Nephron (organoid): ENCODE results near the gene PTPRN2.

Source experiments
- H3K27ac Mint-ChIP-seq, 3 experiments: 2 replicates each; pipeline ENCODE4 v1.8.0; 2020; ENCODE audit warnings: mixed read lengths in 3 of 3, mild to moderate bottlenecking in 2 of 3, moderate library complexity in 1 of 3
- H3K27me3 Mint-ChIP-seq: 2 replicates; pipeline ENCODE4 v1.8.0; 2021; ENCODE audit warnings: low read depth, mild to moderate bottlenecking, moderate library complexity, mixed read lengths
- H3K36me3 Mint-ChIP-seq: 2 replicates; pipeline ENCODE4 v1.8.0; 2020; ENCODE audit warnings: low read depth, mixed read lengths
- H3K4me1 Mint-ChIP-seq: 2 replicates; pipeline ENCODE4 v1.8.0; 2020; ENCODE audit warnings: mixed read lengths
- H3K4me3 Mint-ChIP-seq, 3 experiments: 2 replicates each; pipeline ENCODE4 v1.8.0; 2020; ENCODE audit warnings: mild to moderate bottlenecking in 3 of 3, mixed read lengths in 3 of 3, moderate library complexity in 2 of 3
- H3K9me3 Mint-ChIP-seq: 2 replicates; pipeline ENCODE4 v1.8.0; 2020; ENCODE audit warnings: mixed read lengths
- TF ChIP-seq, protein P1 (sequence below), 3 experiments: fragments of 200-600 bp; sonication (generic); IDR thresholded peaks; one replicate each; pipeline ENCODE4 v1.5.0; 2021; ENCODE audit warnings: antibody characterized with exemption in 3 of 3; ENCODE audit not compliant: unreplicated experiment in 3 of 3

The PTPRN2 gene

DNA sequence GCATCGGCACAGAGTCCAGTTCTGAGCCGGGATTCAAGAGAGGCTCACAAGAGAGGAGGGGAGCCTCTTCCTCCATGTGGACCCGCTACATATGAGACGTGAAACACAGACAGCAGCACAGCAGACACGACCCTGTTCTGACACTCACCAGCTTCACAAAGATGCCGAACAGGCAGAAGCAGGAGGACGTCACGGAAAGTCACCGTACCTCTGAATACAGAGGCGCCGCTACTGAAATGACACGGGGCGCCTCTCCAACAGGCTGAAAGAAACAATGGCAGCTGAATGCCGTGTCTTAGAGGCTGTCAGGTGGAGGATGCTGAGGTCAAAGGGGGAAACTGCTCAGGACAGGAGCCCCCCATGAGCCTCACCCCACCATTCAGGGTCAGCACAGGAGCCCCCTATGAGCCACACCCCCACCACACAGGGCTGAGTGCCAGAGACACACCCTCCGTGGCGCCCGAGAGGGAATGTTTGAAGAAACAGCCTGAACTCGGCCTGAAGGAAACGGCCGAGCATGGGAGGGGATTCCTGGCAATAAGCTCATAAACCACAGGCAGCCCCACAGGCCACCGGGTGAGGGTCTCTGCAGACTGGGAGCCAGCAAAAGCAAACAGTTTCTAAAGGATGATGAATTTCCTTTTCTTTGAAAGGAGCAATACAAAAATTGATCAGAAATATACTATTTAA is 510.3 kb downstream of the PTPRN2 start:
- Mint-ChIP-seq H3K4me3 (no peak overlapping the region), H3K36me3 (no peaks in the 10 kb centered on the region), H3K9me3 (no peaks in the 10 kb centered on the region), H3K4me1 (no peaks in the 10 kb centered on the region), H3K27ac (no peak overlapping the region), H3K27me3 (peaks cover 14% of the 10 kb centered on the region)
- TF ChIP-seq, protein P1, sequence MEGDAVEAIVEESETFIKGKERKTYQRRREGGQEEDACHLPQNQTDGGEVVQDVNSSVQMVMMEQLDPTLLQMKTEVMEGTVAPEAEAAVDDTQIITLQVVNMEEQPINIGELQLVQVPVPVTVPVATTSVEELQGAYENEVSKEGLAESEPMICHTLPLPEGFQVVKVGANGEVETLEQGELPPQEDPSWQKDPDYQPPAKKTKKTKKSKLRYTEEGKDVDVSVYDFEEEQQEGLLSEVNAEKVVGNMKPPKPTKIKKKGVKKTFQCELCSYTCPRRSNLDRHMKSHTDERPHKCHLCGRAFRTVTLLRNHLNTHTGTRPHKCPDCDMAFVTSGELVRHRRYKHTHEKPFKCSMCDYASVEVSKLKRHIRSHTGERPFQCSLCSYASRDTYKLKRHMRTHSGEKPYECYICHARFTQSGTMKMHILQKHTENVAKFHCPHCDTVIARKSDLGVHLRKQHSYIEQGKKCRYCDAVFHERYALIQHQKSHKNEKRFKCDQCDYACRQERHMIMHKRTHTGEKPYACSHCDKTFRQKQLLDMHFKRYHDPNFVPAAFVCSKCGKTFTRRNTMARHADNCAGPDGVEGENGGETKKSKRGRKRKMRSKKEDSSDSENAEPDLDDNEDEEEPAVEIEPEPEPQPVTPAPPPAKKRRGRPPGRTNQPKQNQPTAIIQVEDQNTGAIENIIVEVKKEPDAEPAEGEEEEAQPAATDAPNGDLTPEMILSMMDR (IDR thresholded peaks at IDR 0.05; ENCODE audit: unreplicated experiment in 3 of 3) = no peak

DNA sequence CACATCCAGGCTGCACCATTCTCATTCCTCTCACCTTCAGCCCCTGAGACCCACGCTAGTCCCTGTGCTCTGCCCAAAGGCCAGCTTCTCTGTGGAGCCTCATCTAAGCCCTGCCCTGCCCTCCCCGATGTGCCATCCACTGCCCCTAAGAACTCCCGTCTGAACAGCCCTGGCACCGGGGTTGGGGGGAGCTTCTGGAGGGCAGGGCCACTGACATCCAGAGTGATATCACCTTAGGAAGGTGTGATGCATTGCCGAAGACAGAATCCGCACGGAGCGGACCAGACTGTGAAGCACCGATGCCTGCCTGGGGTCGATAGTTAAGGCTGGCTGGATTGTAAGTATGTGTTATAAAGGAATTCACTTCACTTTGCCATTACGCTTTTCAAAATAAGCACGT is 511.0 kb downstream of the PTPRN2 start:
- no peak overlapping the region for H3K4me3 Mint-ChIP-seq
- no peaks in the 10 kb centered on the region for H3K36me3 Mint-ChIP-seq
- H3K27me3 Mint-ChIP-seq = peaks cover 15% of the 10 kb centered on the region
- H3K9me3 Mint-ChIP-seq = peaks cover 2% of the 10 kb centered on the region
- TF ChIP-seq, protein P1 (IDR thresholded peaks at IDR 0.05; ENCODE audit: unreplicated experiment in 3 of 3) = no peak
- H3K4me1 Mint-ChIP-seq = no peaks in the 10 kb centered on the region
- no peak overlapping the region for H3K27ac Mint-ChIP-seq

DNA sequence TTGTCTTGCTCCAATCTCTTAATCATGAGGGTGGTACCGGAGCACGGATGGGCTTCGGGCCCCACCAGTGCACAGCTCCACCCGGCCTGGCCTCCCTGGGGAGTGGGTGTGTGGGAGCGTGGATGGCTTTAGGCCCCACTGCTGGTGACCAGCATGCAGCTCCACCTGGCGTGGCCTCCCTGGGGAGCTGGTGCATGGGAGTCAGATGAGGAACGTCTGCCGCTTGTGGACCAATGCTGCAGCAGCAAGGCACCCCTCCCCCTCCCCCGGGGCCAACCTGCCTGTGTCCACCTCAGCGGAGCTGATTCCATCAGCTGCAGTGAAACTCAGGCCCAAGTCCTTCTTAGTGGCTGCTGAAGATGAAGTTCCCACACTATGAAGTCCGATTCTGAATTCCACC is 511.4 kb downstream of the PTPRN2 start:
- peaks cover 2% of the 10 kb centered on the region for H3K9me3 Mint-ChIP-seq
- H3K27ac Mint-ChIP-seq = no peak overlapping the region
- no peaks in the 10 kb centered on the region for H3K4me1 Mint-ChIP-seq
- TF ChIP-seq, protein P1 (IDR thresholded peaks at IDR 0.05; ENCODE audit: unreplicated experiment in 3 of 3) = no peak
- no peak overlapping the region for H3K4me3 Mint-ChIP-seq
- no peaks in the 10 kb centered on the region for H3K36me3 Mint-ChIP-seq
- peaks cover 13% of the 10 kb centered on the region for H3K27me3 Mint-ChIP-seq

DNA sequence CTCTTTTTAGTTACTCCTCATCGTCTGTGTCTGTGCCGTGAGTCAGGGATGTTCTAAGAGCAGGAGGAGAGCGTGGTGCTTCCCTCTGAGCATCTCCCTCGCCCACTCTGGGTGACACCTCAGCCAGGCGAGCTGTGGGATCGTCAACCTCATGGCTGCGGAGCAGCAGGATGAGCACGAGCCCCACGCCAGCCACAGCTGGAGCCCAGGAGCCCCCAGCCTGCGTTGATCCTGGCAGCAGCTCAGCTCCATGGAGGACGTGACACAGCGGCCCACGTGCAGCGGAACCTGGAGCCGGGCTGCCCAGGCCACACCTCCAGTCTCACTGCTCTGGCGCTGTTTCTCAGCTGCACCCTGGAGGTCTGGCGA is 512.0 kb downstream of the PTPRN2 start:
- H3K9me3 Mint-ChIP-seq = peaks cover 2% of the 10 kb centered on the region
- no peak overlapping the region for H3K4me3 Mint-ChIP-seq
- H3K27ac Mint-ChIP-seq = no peak overlapping the region
- no peaks in the 10 kb centered on the region for H3K4me1 Mint-ChIP-seq
- no peaks in the 10 kb centered on the region for H3K36me3 Mint-ChIP-seq
- peaks cover 11% of the 10 kb centered on the region for H3K27me3 Mint-ChIP-seq
- TF ChIP-seq, protein P1 (IDR thresholded peaks at IDR 0.05; ENCODE audit: unreplicated experiment in 3 of 3) = no peak

DNA sequence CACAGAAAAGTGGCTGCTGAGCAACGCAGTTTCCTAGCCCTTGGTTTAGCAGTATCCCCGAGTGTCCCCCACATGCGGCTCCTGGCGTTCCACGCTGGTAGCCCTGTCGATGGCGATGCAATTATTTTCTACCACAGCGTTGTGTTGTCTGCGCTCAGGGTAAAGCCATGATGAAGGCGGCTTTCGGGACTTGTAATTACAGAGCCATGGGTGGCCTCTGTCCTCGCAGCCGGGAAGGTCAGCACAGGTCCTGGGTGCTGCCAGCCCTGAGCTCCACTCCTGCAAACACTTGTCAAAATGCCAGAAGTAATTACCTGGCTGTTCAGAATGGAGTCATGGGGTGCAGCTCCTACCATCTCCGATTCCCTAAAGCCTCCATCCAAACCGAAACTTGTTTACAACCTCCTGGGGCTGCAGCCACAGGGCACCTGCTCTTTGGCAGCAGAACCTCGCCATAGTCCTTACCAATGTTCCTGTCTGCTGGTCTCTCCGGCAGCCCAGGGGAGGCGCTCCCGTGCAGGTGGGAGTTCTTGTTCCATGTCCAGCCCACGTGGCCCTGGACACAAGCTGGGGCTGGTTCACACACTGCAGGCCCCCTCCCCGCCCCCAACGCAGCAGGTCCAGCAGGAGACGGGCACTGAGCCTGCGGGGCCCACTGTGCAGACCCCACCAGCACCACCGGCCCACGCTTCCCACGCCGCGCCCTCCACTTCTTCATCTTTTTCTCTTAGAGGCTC is 512.6 kb downstream of the PTPRN2 start:
- TF ChIP-seq, protein P1 (IDR thresholded peaks at IDR 0.05; ENCODE audit: unreplicated experiment in 3 of 3) = no peak
- Mint-ChIP-seq H3K36me3 (no peaks in the 10 kb centered on the region), H3K4me1 (no peaks in the 10 kb centered on the region), H3K27me3 (peaks cover 14% of the 10 kb centered on the region), H3K9me3 (peaks cover 4% of the 10 kb centered on the region), H3K4me3 (no peak overlapping the region), H3K27ac (no peak overlapping the region)
